BJ (cell line): ENCODE results near the gene RAET1G. TPM values are rescaled to one million over a fixed set of nuclear protein-coding genes. Genes with fewer than 3 reads are reported as not detected.

Source experiments
- CTCF ChIA-PET: fragments of 350-600 bp; formaldehyde crosslinking; extraction: SDS; loops from one replicate; lab custom pipeline; 2021; ENCODE audit warnings: antibody characterized with exemption, inconsistent platforms; lab: Yijun Ruan, JAX
- POLR2A ChIA-PET: fragments of 300-600 bp; sonication (Branson Sonifier 250); formaldehyde crosslinking; extraction: SDS; loops from one replicate; lab custom pipeline; 2021; ENCODE audit warnings: antibody characterized with exemption; lab: Charles Lee
- DNase-seq: peaks from one replicate; pipeline ENCODE4 v3.0.0-alpha.2; 2011; ENCODE audit warnings: low read depth
- H3K27me3 ChIP-seq: 2 replicates; pipeline ENCODE4 v1.6.0; 2011; ENCODE audit warnings: low read length; ENCODE audit not compliant: control insufficient read depth, insufficient read depth
- H3K36me3 ChIP-seq: 2 replicates; pipeline ENCODE4 v1.5.1; 2011; ENCODE audit warnings: low read length; ENCODE audit not compliant: control insufficient read depth, insufficient read depth
- H3K4me3 ChIP-seq: 2 replicates; pipeline ENCODE4 v1.5.1; 2011; ENCODE audit warnings: low read depth, mild to moderate bottlenecking, control low read depth, low read length
- polyA plus RNA-seq: library from polyadenylated mRNA; depleted of rRNA; stranded (reverse); fragments of >200 nt; gene quantifications from 2 replicates; pipeline ENCODE4 v1.2.3, GENCODE V29; 2011
- TF ChIP-seq, protein P1 (sequence below): IDR thresholded peaks from 2 replicates; pipeline ENCODE4 v1.5.1; 2011; ENCODE audit warnings: low read depth, mild to moderate bottlenecking, control low read depth, inconsistent platforms, low read length, moderate library complexity; ENCODE audit not compliant: insufficient read depth

RAET1G gene
- polyA plus RNA-seq, 1 experiment: 1.1 TPM

DNA sequence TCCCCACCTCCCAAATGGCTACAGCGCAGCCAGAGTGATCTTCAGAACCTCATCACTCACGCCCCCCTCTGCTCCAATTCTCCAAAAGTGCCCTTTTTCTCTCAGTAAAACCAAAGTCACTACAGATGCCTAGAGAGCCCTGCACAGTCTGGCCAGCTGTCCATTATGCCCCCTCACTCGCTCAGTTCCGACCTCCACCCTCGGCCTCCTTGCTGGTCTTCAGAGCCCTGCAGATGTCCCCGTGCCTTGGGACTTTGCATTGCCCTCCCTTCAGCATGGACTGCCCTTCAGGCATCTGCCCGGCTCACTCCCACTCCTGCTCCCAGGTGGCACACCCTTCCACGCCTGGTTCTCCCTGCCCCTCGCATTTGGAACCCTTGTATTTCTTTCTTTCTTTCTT lies 24.0 kb downstream of the RAET1G start:
- CTCF ChIA-PET: interaction anchor here (0.8 kb wide), 1 partner anchor 25 kb away, joined by 3 read pairs; no protein-coding TSS in a partner anchor
- H3K4me3 ChIP-seq: no peak overlapping the region
- H3K36me3 ChIP-seq: no peaks in the 10 kb centered on the region
- DNase-seq: no peak
- TF ChIP-seq, protein P1, sequence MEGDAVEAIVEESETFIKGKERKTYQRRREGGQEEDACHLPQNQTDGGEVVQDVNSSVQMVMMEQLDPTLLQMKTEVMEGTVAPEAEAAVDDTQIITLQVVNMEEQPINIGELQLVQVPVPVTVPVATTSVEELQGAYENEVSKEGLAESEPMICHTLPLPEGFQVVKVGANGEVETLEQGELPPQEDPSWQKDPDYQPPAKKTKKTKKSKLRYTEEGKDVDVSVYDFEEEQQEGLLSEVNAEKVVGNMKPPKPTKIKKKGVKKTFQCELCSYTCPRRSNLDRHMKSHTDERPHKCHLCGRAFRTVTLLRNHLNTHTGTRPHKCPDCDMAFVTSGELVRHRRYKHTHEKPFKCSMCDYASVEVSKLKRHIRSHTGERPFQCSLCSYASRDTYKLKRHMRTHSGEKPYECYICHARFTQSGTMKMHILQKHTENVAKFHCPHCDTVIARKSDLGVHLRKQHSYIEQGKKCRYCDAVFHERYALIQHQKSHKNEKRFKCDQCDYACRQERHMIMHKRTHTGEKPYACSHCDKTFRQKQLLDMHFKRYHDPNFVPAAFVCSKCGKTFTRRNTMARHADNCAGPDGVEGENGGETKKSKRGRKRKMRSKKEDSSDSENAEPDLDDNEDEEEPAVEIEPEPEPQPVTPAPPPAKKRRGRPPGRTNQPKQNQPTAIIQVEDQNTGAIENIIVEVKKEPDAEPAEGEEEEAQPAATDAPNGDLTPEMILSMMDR: no peak
- no peaks in the 10 kb centered on the region for H3K27me3 ChIP-seq
- POLR2A ChIA-PET: no interaction called here

DNA sequence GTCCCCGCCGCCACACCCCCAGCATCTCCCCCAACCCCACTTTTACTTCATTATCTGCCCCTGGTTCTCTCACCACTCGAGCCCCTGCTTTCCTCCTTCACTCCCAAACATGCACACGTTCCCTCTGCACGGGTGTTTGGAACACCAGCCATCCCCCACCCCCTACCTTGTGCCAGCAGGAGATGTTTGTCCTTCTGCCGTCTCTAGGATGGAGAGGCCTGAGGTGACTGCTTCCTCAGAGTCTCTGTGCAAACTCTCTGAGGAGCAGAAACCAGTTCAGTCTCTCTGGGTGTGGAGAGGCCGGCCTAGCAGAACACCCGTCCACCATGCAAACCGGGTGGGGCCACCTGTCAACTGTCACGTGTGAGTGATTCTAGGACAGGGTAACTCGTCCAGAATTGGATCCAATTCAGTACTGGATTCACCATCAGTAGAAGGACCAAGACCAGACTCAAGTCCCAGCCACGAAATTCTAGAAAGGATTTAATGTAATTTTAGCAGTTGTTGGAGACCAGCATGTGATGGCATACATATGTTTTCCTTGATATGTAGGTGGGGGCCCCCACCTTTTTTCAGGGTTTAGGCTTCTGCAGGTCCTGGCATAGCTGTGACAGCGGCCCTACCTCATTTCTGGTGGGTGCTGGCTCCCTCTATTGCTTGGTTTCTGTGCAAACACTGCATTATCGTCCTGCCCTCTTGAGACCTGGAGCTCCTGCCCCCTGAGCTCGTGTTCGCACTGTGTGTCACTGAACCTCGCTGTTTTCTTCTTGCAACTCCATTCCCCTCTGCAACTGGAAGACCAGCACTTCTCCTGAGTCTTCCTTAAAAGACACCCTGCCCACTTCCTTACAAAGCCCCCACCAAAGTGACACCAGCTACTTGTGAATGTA lies 24.8 kb downstream of the RAET1G start, which contains the start of gene RAET1E:
Gene RAET1E (minus strand): TSS at position 259 of the 890 bp plus-strand sequence. CDS start 7,212 bp downstream, outside the sequence.
- H3K36me3 ChIP-seq: no peaks in the 10 kb centered on the region
- TF ChIP-seq, protein P1: 0 out of 2 replicates have a peak, but pooled peaks have one; percentile 5
- POLR2A ChIA-PET: no interaction called here

DNA sequence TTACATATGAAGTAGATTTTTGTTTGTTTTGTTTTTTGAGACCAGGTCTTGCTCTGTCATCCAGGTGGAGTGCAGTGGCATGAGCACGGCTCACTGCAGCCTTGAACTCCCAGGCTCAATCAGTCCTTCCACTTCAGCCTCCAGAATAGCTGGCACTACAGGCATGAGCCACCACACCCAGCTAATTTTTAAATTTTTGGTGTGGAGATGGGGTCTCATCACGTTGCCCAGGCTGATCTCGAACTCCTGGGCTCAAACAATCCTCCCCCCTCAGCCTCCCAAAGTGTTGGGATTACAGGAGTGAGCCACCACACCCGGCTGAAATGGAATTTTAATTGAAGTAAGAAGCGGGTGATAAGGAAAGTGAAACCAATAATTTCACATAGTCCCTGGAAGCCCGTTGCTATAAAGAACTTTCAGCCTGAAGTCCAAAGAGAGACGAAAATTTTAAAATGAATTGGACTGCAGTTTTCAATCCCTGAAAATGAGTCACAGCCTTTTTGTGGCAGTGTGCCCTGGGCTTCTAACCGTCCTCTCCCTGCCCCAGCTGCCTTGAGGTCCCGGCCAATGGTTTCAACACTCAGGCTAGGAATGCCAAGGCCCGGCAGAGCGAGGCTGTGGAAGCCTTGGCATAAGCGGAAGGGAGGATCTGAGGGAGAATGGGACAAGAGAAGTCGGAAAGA lies 25.8 kb downstream of the RAET1G start:
- peak overlapping the region; percentile 37 for H3K4me3 ChIP-seq
- ChIA-PET POLR2A (interaction anchor here (0.6 kb wide), 1 partner anchor 25 kb away, joined by 3 read pairs; no protein-coding TSS in a partner anchor), CTCF (interaction anchor here (1.6 to 3.8 kb wide), 2 partner anchors 32 to 61 kb away, joined by 4 to 12 read pairs; no protein-coding TSS in a partner anchor)
- no peaks in the 10 kb centered on the region for H3K27me3 ChIP-seq
- DNase-seq: peak; percentile 83
- no peaks in the 10 kb centered on the region for H3K36me3 ChIP-seq
- TF ChIP-seq, protein P1: no peak

More for the DNA sequence above, 24.8 kb downstream of the RAET1G start, which contains the start of gene RAET1E:
- no peak for DNase-seq
- H3K4me3 ChIP-seq: peak within 1 kb of the TSS; percentile 37
- CTCF ChIA-PET: interaction anchor here (0.8 to 3.8 kb wide), 3 partner anchors 26 to 62 kb away, joined by 3 to 12 read pairs (median 4); no protein-coding TSS in a partner anchor
- no peaks in the 10 kb centered on the region for H3K27me3 ChIP-seq

DNA sequence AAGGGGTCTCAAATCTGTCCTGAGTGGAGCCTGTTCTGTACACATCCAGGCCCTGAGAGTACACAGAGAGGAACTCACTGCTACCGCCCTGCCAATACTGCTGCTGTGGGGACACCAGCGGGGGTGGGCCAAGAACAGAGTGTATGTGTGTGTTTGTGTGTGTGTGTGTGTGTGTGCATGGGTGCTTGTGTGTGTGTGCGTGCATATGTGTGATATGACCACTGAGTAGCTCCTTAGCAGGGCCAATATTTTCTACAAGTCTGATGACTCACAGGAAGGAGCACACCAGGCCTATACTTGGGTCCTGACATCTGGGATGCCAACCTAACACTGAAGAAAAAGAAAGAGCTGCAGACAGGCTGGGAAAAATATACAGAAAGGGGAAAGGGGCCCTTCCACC lies 26.4 kb downstream of the RAET1G start:
- Histone ChIP-seq H3K4me3 (peak overlapping the region; percentile 37; the same call in 1 of the 2 replicates), H3K27me3 (no peaks in the 10 kb centered on the region), H3K36me3 (no peaks in the 10 kb centered on the region)
- TF ChIP-seq, protein P1: no peak
- CTCF ChIA-PET: interaction anchor here (1.6 to 3.8 kb wide), 2 partner anchors 31 to 61 kb away, joined by 4 to 12 read pairs; no protein-coding TSS in a partner anchor
- POLR2A ChIA-PET: no interaction called here
- DNase-seq: no peak

DNA sequence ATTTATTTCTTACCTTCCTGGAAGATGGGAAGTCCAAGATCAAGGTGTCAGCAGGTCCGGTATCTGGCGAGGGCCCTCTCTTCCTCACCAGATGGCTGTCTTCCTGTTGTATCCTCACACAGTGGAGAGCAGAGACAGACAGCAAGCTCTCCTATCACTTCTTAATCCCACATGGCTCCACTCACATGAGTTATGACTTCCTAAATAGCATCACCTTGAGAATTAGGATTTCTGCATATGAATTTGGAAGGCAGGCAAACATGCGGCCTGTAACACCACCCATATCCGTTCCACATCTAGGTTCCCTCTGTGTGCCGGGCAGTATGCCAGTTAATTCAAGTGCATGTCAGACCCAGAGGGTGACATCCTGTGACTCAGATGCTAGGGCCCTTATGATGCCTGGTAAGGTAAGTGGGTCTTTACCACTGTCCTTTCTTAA lies 27.1 kb downstream of the RAET1G start:
- ChIA-PET POLR2A (no interaction called here), CTCF (interaction anchor here (3.8 kb wide), 1 partner anchor 60 kb away, joined by 12 read pairs; no protein-coding TSS in a partner anchor)
- H3K4me3 ChIP-seq: no peak overlapping the region
- no peaks in the 10 kb centered on the region for H3K36me3 ChIP-seq
- TF ChIP-seq, protein P1: no peak
- H3K27me3 ChIP-seq: no peaks in the 10 kb centered on the region
- no peak for DNase-seq
